ENCODE measurements around the gene DLGAP4. TPM values are rescaled to one million over a fixed set of nuclear protein-coding genes. Genes with fewer than 3 reads are reported as not detected.

DLGAP4 gene
- polyA plus RNA-seq, 1 donor (not counting 4 experiments of a cell fraction or from before 2014, with no cell fraction given): 9.6 TPM

DNA sequence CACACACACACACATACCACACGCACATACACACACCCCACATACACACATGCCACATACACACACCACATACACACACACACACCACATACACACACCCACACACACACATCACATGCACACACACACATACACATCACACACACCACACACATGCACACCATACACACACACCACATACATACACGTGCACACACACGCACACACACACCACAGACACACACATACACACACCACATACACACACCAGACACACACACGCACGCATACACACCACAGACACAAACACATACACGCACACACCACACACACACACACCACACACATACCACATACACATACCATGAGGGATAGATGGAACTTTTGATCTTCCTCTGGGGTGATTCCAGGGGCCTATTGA is 90.2 kb downstream of the DLGAP4 start:
- peaks cover 3% of the 10 kb centered on the region for H3K27me3 ChIP-seq (ENCODE audit: control insufficient read depth, extremely low read depth, insufficient read depth, low read length)
- H2AFZ ChIP-seq (ENCODE audit: control insufficient read depth, low read length): no peak overlapping the region
- H3K4me1 ChIP-seq (ENCODE audit: control insufficient read depth, extremely low read depth, insufficient read depth, low read length): peaks cover 12% of the 10 kb centered on the region
- H3K36me3 ChIP-seq (ENCODE audit: control insufficient read depth in 2 of 2, extremely low read depth in 1 of 2, insufficient read depth in 2 of 2, low read length in 2 of 2): no peaks in the 10 kb centered on the region
- no peaks in the 10 kb centered on the region for H3K9me1 ChIP-seq (ENCODE audit: control insufficient read depth, extremely low read depth, insufficient read depth, low read length)
- DNase-seq (ENCODE audit: low read depth, low spot score): no peak
- H3K9me3 ChIP-seq (ENCODE audit: control insufficient read depth, low read depth, low read length): no peaks in the 10 kb centered on the region
- no peaks in the 10 kb centered on the region for H4K20me1 ChIP-seq (ENCODE audit: control insufficient read depth, extremely low read depth, insufficient read depth, low read length)
- no peaks in the 10 kb centered on the region for H3K79me2 ChIP-seq (ENCODE audit: control insufficient read depth, insufficient read depth, low read length)
- H3K4me2 ChIP-seq (ENCODE audit: control insufficient read depth, extremely low read depth, insufficient read depth, low read depth, low read length): no peak overlapping the region
- no peak overlapping the region for H3K4me3 ChIP-seq (ENCODE audit: control insufficient read depth in 2 of 3, extremely low read depth in 1 of 3, insufficient read depth in 2 of 3, low read depth in 1 of 3, low read length in 3 of 3)
- dilution Hi-C loops (cut with MboI; ENCODE audit: extremely low pct_ligation_motif_present, low sequenced_read_pairs): no loop called here
- FAIRE-seq: no peak
- no peak overlapping the region for H3K9ac ChIP-seq (ENCODE audit: control insufficient read depth, extremely low read depth, insufficient read depth, low read length)
- H3K27ac ChIP-seq (ENCODE audit: control insufficient read depth, insufficient read depth, low read length): no peak overlapping the region
- TF ChIP-seq EZH2 (IDR thresholded peaks at IDR 0.05; ENCODE audit: low read length): no peak
- TF ChIP-seq, protein P1, sequence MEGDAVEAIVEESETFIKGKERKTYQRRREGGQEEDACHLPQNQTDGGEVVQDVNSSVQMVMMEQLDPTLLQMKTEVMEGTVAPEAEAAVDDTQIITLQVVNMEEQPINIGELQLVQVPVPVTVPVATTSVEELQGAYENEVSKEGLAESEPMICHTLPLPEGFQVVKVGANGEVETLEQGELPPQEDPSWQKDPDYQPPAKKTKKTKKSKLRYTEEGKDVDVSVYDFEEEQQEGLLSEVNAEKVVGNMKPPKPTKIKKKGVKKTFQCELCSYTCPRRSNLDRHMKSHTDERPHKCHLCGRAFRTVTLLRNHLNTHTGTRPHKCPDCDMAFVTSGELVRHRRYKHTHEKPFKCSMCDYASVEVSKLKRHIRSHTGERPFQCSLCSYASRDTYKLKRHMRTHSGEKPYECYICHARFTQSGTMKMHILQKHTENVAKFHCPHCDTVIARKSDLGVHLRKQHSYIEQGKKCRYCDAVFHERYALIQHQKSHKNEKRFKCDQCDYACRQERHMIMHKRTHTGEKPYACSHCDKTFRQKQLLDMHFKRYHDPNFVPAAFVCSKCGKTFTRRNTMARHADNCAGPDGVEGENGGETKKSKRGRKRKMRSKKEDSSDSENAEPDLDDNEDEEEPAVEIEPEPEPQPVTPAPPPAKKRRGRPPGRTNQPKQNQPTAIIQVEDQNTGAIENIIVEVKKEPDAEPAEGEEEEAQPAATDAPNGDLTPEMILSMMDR (optimal IDR thresholded peaks at IDR 0.05 in 1 of 3, IDR thresholded peaks at IDR 0.05 in 1 of 3, conservative IDR thresholded peaks at IDR 0.05 in 1 of 3; ENCODE audit: extremely low read depth in 1 of 3, insufficient read depth in 2 of 3, low read length in 3 of 3): no peak

DNA sequence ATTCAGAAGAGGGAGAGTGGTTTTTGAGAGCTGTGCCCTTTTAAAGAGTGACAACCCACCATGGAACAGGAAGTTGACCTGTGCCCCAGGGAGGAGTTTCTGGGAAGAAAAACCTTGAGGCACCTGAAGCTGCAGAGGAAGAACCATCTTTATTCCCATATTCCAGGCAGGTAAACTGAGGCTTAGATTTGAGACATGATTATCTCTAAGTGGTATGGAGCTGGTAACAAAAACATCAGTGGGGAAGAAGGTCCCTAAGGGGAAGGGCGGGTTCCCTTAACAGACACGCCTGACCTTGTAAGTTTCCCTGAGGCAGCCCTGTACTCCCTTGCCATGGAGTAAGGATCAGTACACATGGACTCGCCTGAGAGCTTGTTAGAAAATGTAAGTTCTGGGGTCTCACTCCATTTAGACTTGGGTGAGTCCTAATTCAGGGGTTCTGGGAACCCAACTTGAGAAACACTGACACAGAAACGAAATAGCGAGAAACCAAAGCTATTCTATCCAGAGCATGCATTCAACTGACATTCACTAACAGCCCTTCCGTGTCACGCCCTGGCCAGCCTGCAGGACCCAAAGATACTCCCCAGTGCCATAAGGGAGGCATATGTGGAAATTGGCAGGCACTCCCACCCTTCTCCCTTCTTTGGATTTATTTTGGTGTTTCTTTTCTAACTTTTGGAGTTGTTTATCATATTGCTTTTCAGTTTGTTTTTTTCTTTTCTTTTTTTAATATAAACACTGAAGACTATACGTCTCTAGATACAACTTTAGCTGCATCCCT is 90.9 kb downstream of the DLGAP4 start:
- H3K4me1 ChIP-seq (ENCODE audit: control insufficient read depth, extremely low read depth, insufficient read depth, low read length): peaks cover 14% of the 10 kb centered on the region
- H3K27ac ChIP-seq (ENCODE audit: control insufficient read depth, insufficient read depth, low read length): no peak overlapping the region
- H3K36me3 ChIP-seq (ENCODE audit: control insufficient read depth in 2 of 2, extremely low read depth in 1 of 2, insufficient read depth in 2 of 2, low read length in 2 of 2): no peaks in the 10 kb centered on the region
- DNase-seq (ENCODE audit: low read depth, low spot score) (no peak), FAIRE-seq (no peak)
- no peaks in the 10 kb centered on the region for H3K9me1 ChIP-seq (ENCODE audit: control insufficient read depth, extremely low read depth, insufficient read depth, low read length)
- no peaks in the 10 kb centered on the region for H3K9me3 ChIP-seq (ENCODE audit: control insufficient read depth, low read depth, low read length)
- H3K79me2 ChIP-seq (ENCODE audit: control insufficient read depth, insufficient read depth, low read length): no peaks in the 10 kb centered on the region
- no peak overlapping the region for H3K9ac ChIP-seq (ENCODE audit: control insufficient read depth, extremely low read depth, insufficient read depth, low read length)
- dilution Hi-C loops (cut with MboI; ENCODE audit: extremely low pct_ligation_motif_present, low sequenced_read_pairs): no loop called here
- no peaks in the 10 kb centered on the region for H4K20me1 ChIP-seq (ENCODE audit: control insufficient read depth, extremely low read depth, insufficient read depth, low read length)
- H3K4me2 ChIP-seq (ENCODE audit: control insufficient read depth, extremely low read depth, insufficient read depth, low read depth, low read length): no peak overlapping the region
- TF ChIP-seq, protein P1 (optimal IDR thresholded peaks at IDR 0.05 in 1 of 3, IDR thresholded peaks at IDR 0.05 in 1 of 3, conservative IDR thresholded peaks at IDR 0.05 in 1 of 3; ENCODE audit: extremely low read depth in 1 of 3, insufficient read depth in 2 of 3, low read length in 3 of 3): no peak
- no peak for TF ChIP-seq EZH2 (IDR thresholded peaks at IDR 0.05; ENCODE audit: low read length)
- no peak overlapping the region for H2AFZ ChIP-seq (ENCODE audit: control insufficient read depth, low read length)
- H3K27me3 ChIP-seq (ENCODE audit: control insufficient read depth, extremely low read depth, insufficient read depth, low read length): peaks cover 10% of the 10 kb centered on the region
- H3K4me3 ChIP-seq (ENCODE audit: control insufficient read depth in 2 of 3, extremely low read depth in 1 of 3, insufficient read depth in 2 of 3, low read depth in 1 of 3, low read length in 3 of 3): no peak overlapping the region
